H9 (cell line): Measurements from ENCODE around the gene MAP3K20. TPM values are rescaled to one million over a fixed set of nuclear protein-coding genes. Genes with fewer than 3 reads are reported as not detected.

Source experiments
- DNase-seq: peaks from one replicate; pipeline ENCODE4 v3.0.0-alpha.2; 2017
- H2AFZ ChIP-seq: one replicate; pipeline ENCODE4 v1.6.1; 2013; ENCODE audit warnings: mild to moderate bottlenecking, low read length, control low read depth, moderate library complexity
- H2AK5ac ChIP-seq: 2 replicates; pipeline ENCODE4 v1.6.1; 2013; ENCODE audit warnings: low read length, control low read depth, mixed read lengths; ENCODE audit not compliant: insufficient read length
- H2BK120ac ChIP-seq: one replicate; pipeline ENCODE4 v1.6.1; 2013; ENCODE audit warnings: low read depth, mild to moderate bottlenecking, low read length, control low read depth, inconsistent platforms; ENCODE audit not compliant: poor library complexity, severe bottlenecking
- H2BK12ac ChIP-seq: 2 replicates; pipeline ENCODE4 v1.6.1; 2013; ENCODE audit warnings: low read length, control low read depth, mixed read lengths, low read depth; ENCODE audit not compliant: insufficient read length
- H2BK15ac ChIP-seq: 2 replicates; pipeline ENCODE4 v1.6.1; 2013; ENCODE audit warnings: low read depth, low read length, control low read depth
- H2BK20ac ChIP-seq: one replicate; pipeline ENCODE4 v1.6.1; 2013; ENCODE audit warnings: low read depth, mild to moderate bottlenecking, low read length, control low read depth, inconsistent platforms; ENCODE audit not compliant: poor library complexity, severe bottlenecking
- H2BK5ac ChIP-seq: 2 replicates; pipeline ENCODE4 v1.6.1; 2013; ENCODE audit warnings: low read length, control low read depth, mixed read lengths; ENCODE audit not compliant: insufficient read length
- H3K14ac ChIP-seq: 2 replicates; pipeline ENCODE4 v1.6.1; 2013; ENCODE audit warnings: low read length, control low read depth; ENCODE audit not compliant: insufficient read depth
- H3K18ac ChIP-seq: 2 replicates; pipeline ENCODE4 v1.6.1; 2013; ENCODE audit warnings: low read depth, mild to moderate bottlenecking, mixed read lengths, low read length, control low read depth; ENCODE audit not compliant: insufficient read length
- H3K23ac ChIP-seq: 2 replicates; pipeline ENCODE4 v1.6.1; 2013; ENCODE audit warnings: low read length, control low read depth, mixed read lengths, low read depth; ENCODE audit not compliant: insufficient read length
- H3K23me2 ChIP-seq: 2 replicates; pipeline ENCODE4 v1.6.1; 2013; ENCODE audit warnings: low read depth, mild to moderate bottlenecking, mixed read lengths, low read length, control low read depth; ENCODE audit not compliant: insufficient read length, poor library complexity, severe bottlenecking
- H3K27ac ChIP-seq: 2 replicates; pipeline ENCODE4 v1.5.1; 2013; ENCODE audit warnings: low read length, control low read depth, mixed read lengths, low read depth; ENCODE audit not compliant: insufficient read length
- H3K27me3 ChIP-seq: 2 replicates; pipeline ENCODE4 v1.6.1; 2013; ENCODE audit warnings: low read length, control low read depth, inconsistent platforms; ENCODE audit not compliant: insufficient read depth
- H3K4ac ChIP-seq: 2 replicates; pipeline ENCODE4 v1.6.1; 2013; ENCODE audit warnings: low read depth, mild to moderate bottlenecking, control low read depth, inconsistent platforms, low read length, moderate library complexity
- H3K4me1 ChIP-seq: 2 replicates; pipeline ENCODE4 v1.6.1; 2013; ENCODE audit warnings: low read length, control low read depth, inconsistent platforms; ENCODE audit not compliant: insufficient read depth
- H3K4me2 ChIP-seq: 2 replicates; pipeline ENCODE4 v1.6.1; 2013; ENCODE audit warnings: low read length, control low read depth, mixed read lengths; ENCODE audit not compliant: insufficient read length, insufficient read depth
- H3K56ac ChIP-seq: 2 replicates; pipeline ENCODE4 v1.6.1; 2013; ENCODE audit warnings: low read depth, mild to moderate bottlenecking, mixed read lengths, low read length, control low read depth; ENCODE audit not compliant: insufficient read length
- H3K79me1 ChIP-seq: 2 replicates; pipeline ENCODE4 v1.6.1; 2013; ENCODE audit warnings: low read depth, mild to moderate bottlenecking, moderate library complexity, low read length, control low read depth, inconsistent platforms; ENCODE audit not compliant: insufficient read depth, poor library complexity, severe bottlenecking
- H3K79me2 ChIP-seq: 2 replicates; pipeline ENCODE4 v1.6.1; 2013; ENCODE audit warnings: low read length, control low read depth, inconsistent platforms; ENCODE audit not compliant: insufficient read depth
- H3K9ac ChIP-seq: 2 replicates; pipeline ENCODE4 v1.6.1; 2013; ENCODE audit warnings: low read length, control low read depth, mixed read lengths; ENCODE audit not compliant: insufficient read length; ENCODE audit errors: extremely low read depth
- H3K9me3 ChIP-seq: one replicate; pipeline ENCODE4 v1.6.1; 2013; ENCODE audit warnings: low read depth, low read length, inconsistent platforms; ENCODE audit not compliant: control insufficient read depth
- H3T11ph ChIP-seq: one replicate; pipeline ENCODE4 v1.6.1; 2013; ENCODE audit warnings: mild to moderate bottlenecking, low read length, control low read depth, inconsistent platforms
- H4K20me1 ChIP-seq: one replicate; pipeline ENCODE4 v1.6.1; 2013; ENCODE audit not compliant: control insufficient read depth, insufficient read length, insufficient read depth
- H4K5ac ChIP-seq: 2 replicates; pipeline ENCODE4 v1.6.1; 2013; ENCODE audit warnings: low read depth, mild to moderate bottlenecking, mixed read lengths, low read length, control low read depth; ENCODE audit not compliant: insufficient read length
- H4K8ac ChIP-seq: replicated peaks from 2 replicates; pipeline ENCODE4 v1.6.1; 2013; ENCODE audit warnings: low read length, control low read depth, mixed read lengths, low read depth; ENCODE audit not compliant: insufficient read length
- H4K91ac ChIP-seq: 2 replicates; pipeline ENCODE4 v1.6.1; 2013; ENCODE audit warnings: low read depth, mild to moderate bottlenecking, moderate library complexity, mixed read lengths, low read length, control low read depth; ENCODE audit not compliant: insufficient read length
- H3K27ac Mint-ChIP-seq, 3 experiments: 2 replicates in 2 of 3; 3 replicates in 1 of 3; pipeline ENCODE4 v1.8.0; 2020 to 2021; ENCODE audit warnings: mixed read lengths in 3 of 3, mild to moderate bottlenecking in 1 of 3, moderate library complexity in 1 of 3
- H3K27me3 Mint-ChIP-seq: 2 replicates; pipeline ENCODE4 v1.8.0; 2021; ENCODE audit warnings: low read depth, mild to moderate bottlenecking, moderate library complexity, mixed read lengths
- H3K36me3 Mint-ChIP-seq, 3 experiments: 2 replicates in 2 of 3; 3 replicates in 1 of 3; pipeline ENCODE4 v1.8.0; 2020 to 2021; ENCODE audit warnings: low read depth in 3 of 3, mixed read lengths in 3 of 3; ENCODE audit not compliant: insufficient read depth in 1 of 3
- H3K4me1 Mint-ChIP-seq, 2 experiments: 2 replicates each; pipeline ENCODE4 v1.8.0; 2020; ENCODE audit warnings: mixed read lengths in 2 of 2
- H3K4me3 Mint-ChIP-seq, 2 experiments: 2 replicates in 1 of 2; 3 replicates in 1 of 2; pipeline ENCODE4 v1.8.0; 2020 to 2021; ENCODE audit warnings: mild to moderate bottlenecking in 2 of 2, mixed read lengths in 2 of 2, moderate library complexity in 1 of 2
- H3K9me3 Mint-ChIP-seq, 2 experiments: 2 replicates in 1 of 2; 3 replicates in 1 of 2; pipeline ENCODE4 v1.8.0; 2020; ENCODE audit warnings: mild to moderate bottlenecking in 2 of 2, mixed read lengths in 2 of 2, moderate library complexity in 1 of 2
- WGBS: extraction: QIAGEN DNeasy Blood & Tissue Kit; methylation state at CpG from one replicate; pipeline ENCODE4 v1.1.7; 2013; ENCODE audit warnings: missing lambda C conversion rate, low lambda C conversion rate, mixed read lengths; ENCODE audit not compliant: insufficient read length; ENCODE audit errors: extremely low coverage; 5-methylcytosine and 5-hydroxymethylcytosine counted together
- total RNA-seq: library from RNA; stranded (reverse); gene quantifications from 2 replicates; pipeline ENCODE4 v1.2.1, GENCODE V29; 2021
- TF ChIP-seq, protein P1 (sequence below): fragments of 200-600 bp; sonication (generic); conservative IDR thresholded peaks from 3 replicates; pipeline ENCODE4 v1.8.0; 2021; ENCODE audit warnings: antibody characterized with exemption, mild to moderate bottlenecking

The MAP3K20 gene
- total RNA-seq, 1 experiment from 2014 or later: 8.7 TPM

DNA sequence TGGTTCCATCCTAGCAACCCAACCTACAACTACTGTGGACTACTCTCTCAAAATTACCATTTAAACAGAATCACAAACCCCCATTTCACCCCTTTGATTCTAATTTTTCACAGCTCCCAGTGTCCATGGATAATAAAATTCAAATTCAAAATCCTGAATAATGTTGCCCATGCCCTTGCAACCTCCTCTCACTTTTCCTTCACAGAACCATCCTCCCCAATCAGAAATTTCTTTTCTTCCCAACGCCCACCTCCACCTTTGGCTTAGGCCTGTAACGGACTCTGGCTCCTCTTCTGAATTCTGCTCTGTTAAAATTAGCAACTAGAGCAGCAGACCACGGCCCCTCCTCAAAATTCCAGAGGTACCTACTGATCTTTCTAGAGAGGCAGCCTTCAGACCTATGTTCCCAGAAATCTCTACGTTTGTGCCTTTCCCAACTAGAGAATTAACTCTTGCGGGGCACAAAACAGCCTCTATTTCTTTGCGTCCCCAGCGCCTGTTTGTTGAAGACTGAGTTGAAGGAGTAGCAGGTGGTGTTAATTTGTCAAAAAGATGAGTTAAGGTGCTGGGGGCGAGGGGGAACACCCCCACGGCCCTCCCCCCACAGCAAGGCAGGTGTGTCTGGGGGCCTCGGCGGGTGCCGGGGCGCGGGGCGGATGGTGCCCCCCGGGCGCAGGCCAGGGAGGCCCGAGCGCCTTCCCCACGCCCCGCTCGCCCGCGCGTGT lies 428 bp upstream of the MAP3K20 start:
- Histone ChIP-seq H3K79me1 (no peaks in the 10 kb centered on the region), H2BK15ac (no peak overlapping the region; the same call in 1 of the 2 replicates), H3K14ac (peak overlapping the region; percentile 97), H3K9me3 (no peaks in the 10 kb centered on the region), H3K23ac (no peak overlapping the region), H4K20me1 (no peaks in the 10 kb centered on the region), H3K27ac (no peak overlapping the region), H2BK120ac (no peak overlapping the region), H3K4ac (no peak overlapping the region), H3T11ph (no peak overlapping the region), H4K91ac (no peak overlapping the region), H3K27me3 (no peaks in the 10 kb centered on the region), H3K23me2 (peaks cover 7% of the 10 kb centered on the region), H4K8ac (no peak overlapping the region), H3K9ac (peak overlapping the region; percentile 46), H3K18ac (no peak overlapping the region), H3K4me1 (0 out of 2 replicates have a peak, but pooled peaks cover 2% of the 10 kb centered on the region), H2AFZ (peak overlapping the region; percentile 11), H3K4me2 (peak overlapping the region; percentile 56), H3K56ac (no peak overlapping the region), H2BK5ac (no peak overlapping the region), H2AK5ac (no peak overlapping the region), H3K79me2 (no peaks in the 10 kb centered on the region), H2BK20ac (no peak overlapping the region), H4K5ac (no peak overlapping the region), H2BK12ac (no peak overlapping the region)
- WGBS: no CpG with 5 or more reads among the region's 25 CpGs
- Mint-ChIP-seq H3K27ac (no peak overlapping the region), H3K27me3 (peaks cover 10% of the 10 kb centered on the region), H3K9me3 (no peaks in the 10 kb centered on the region; a peak in 1 of 5 replicates), H3K4me3 (peak overlapping the region; percentile 80 to 83), H3K4me1 (peaks cover 13 to 16% of the 10 kb centered on the region in 2 experiments), H3K36me3 (no peaks in the 10 kb centered on the region)
- DNase-seq: peak; percentile 35
- TF ChIP-seq, protein P1, sequence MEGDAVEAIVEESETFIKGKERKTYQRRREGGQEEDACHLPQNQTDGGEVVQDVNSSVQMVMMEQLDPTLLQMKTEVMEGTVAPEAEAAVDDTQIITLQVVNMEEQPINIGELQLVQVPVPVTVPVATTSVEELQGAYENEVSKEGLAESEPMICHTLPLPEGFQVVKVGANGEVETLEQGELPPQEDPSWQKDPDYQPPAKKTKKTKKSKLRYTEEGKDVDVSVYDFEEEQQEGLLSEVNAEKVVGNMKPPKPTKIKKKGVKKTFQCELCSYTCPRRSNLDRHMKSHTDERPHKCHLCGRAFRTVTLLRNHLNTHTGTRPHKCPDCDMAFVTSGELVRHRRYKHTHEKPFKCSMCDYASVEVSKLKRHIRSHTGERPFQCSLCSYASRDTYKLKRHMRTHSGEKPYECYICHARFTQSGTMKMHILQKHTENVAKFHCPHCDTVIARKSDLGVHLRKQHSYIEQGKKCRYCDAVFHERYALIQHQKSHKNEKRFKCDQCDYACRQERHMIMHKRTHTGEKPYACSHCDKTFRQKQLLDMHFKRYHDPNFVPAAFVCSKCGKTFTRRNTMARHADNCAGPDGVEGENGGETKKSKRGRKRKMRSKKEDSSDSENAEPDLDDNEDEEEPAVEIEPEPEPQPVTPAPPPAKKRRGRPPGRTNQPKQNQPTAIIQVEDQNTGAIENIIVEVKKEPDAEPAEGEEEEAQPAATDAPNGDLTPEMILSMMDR: no peak; the same call in 2 of the 3 replicates
